SU-DHL-6 (cell line): ENCODE data around the gene UBASH3B.

Source experiments
- H2AFZ ChIP-seq: fragments of 200-600 bp; sonication (generic); 2 replicates; pipeline ENCODE4 v1.6.1; 2014; ENCODE audit warnings: low read depth, mild to moderate bottlenecking, moderate library complexity, mixed read lengths, antibody characterized with exemption, low read length; ENCODE audit not compliant: severe bottlenecking
- H3F3A ChIP-seq: fragments of 200-600 bp; shearing (Covaris generic); 2 replicates; pipeline ENCODE4 v1.6.0; 2016; ENCODE audit warnings: antibody characterized with exemption, mild to moderate bottlenecking; ENCODE audit not compliant: insufficient read depth
- H3K27ac ChIP-seq: fragments of 200-600 bp; sonication (generic); 2 replicates; pipeline ENCODE4 v1.5.1; 2016; ENCODE audit warnings: low read depth, mild to moderate bottlenecking, low read length, moderate library complexity, mixed read lengths
- H3K27me3 ChIP-seq: fragments of 200-600 bp; sonication (generic), shearing (Covaris generic); 2 replicates; pipeline ENCODE4 v1.6.0; 2014; ENCODE audit warnings: mild to moderate bottlenecking, low read length
- H3K36me3 ChIP-seq: fragments of 200-600 bp; sonication (generic); 2 replicates; pipeline ENCODE4 v1.6.1; 2014; ENCODE audit warnings: mild to moderate bottlenecking, low read length, mixed read lengths
- H3K4me2 ChIP-seq: fragments of 300-600, 200-600 bp; shearing (Covaris generic), sonication (generic); 2 replicates; pipeline ENCODE4 v1.6.0; 2014; ENCODE audit warnings: low read length, low read depth, mild to moderate bottlenecking; ENCODE audit not compliant: poor library complexity, severe bottlenecking
- H3K4me3 ChIP-seq: fragments of 200-600 bp; sonication (generic); 2 replicates; pipeline ENCODE4 v1.5.1; 2014; ENCODE audit warnings: antibody characterized with exemption, low read length, mild to moderate bottlenecking, mixed read lengths; ENCODE audit not compliant: insufficient read depth, poor library complexity, severe bottlenecking
- H3K79me2 ChIP-seq: fragments of 200-600 bp; sonication (generic); 2 replicates; pipeline ENCODE4 v1.6.1; 2014; ENCODE audit warnings: mild to moderate bottlenecking, low read length, moderate library complexity; ENCODE audit not compliant: insufficient read depth
- H3K9ac ChIP-seq: fragments of 200-600 bp; sonication (generic); 2 replicates; pipeline ENCODE4 v1.7.0; 2014; ENCODE audit warnings: mild to moderate bottlenecking, low read length
- H3K9me2 ChIP-seq: fragments of 200-600 bp; sonication (generic); replicated peaks from 2 replicates; pipeline ENCODE4 v1.6.1; 2014; ENCODE audit warnings: low read length; ENCODE audit not compliant: insufficient read depth
- H3K9me3 ChIP-seq: fragments of 200-600 bp; sonication (generic); 2 replicates; pipeline ENCODE4 v1.6.1; 2014; ENCODE audit warnings: low read length, mixed read lengths; ENCODE audit not compliant: insufficient read depth
- H4K20me1 ChIP-seq: fragments of 200-600 bp; sonication (generic); 2 replicates; pipeline ENCODE4 v1.6.1; 2014; ENCODE audit warnings: low read depth, mild to moderate bottlenecking, antibody characterized with exemption, low read length, moderate library complexity, mixed read lengths
- CTCF ChIP-seq: fragments of 200-600 bp; sonication (generic); IDR thresholded peaks from one replicate; pipeline ENCODE4 v1.5.1; 2017; ENCODE audit warnings: antibody characterized with exemption, mild to moderate bottlenecking, low read length, moderate library complexity; ENCODE audit not compliant: insufficient read depth, poor library complexity, severe bottlenecking
- EZH2phosphoT487 ChIP-seq: fragments of 200-600 bp; sonication (generic), shearing (Covaris generic); conservative IDR thresholded peaks from 2 replicates; pipeline ENCODE4 v1.6.1; 2018; ENCODE audit warnings: mild to moderate bottlenecking, antibody characterized with exemption, low read length, moderate library complexity, mixed read lengths

UBASH3B gene

DNA sequence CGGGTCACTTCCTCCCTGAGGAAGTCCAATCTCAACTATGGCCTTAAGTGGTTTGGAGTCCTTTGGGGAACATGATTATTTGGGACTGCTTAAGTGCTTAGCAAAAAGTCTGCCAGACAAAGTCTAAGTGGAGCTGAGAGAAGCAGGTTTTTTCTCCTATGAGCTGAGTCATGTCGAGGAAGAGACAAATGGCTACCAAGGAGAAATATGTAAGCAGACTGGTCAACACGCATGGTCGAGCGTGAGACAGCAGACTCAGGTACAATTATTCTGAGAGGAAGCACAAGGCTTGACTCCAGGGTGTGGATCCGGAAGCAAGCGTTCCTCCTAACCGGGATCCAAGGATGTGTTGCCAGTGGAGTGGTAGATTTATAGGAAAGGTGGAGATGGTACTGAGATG, 30.6 kb downstream of the UBASH3B start:
- Histone ChIP-seq H3K36me3 (no peaks in the 10 kb centered on the region), H3K4me3 (no peak overlapping the region), H2AFZ (no peak overlapping the region), H3K9me3 (no peaks in the 10 kb centered on the region), H4K20me1 (no peaks in the 10 kb centered on the region), H3F3A (no peaks in the 10 kb centered on the region), H3K27me3 (no peaks in the 10 kb centered on the region), H3K4me2 (no peak overlapping the region), H3K9me2 (no peaks in the 10 kb centered on the region), H3K27ac (no peak overlapping the region), H3K9ac (no peak overlapping the region), H3K79me2 (no peaks in the 10 kb centered on the region)
- TF ChIP-seq CTCF (no peak), EZH2phosphoT487 (no peak)

DNA sequence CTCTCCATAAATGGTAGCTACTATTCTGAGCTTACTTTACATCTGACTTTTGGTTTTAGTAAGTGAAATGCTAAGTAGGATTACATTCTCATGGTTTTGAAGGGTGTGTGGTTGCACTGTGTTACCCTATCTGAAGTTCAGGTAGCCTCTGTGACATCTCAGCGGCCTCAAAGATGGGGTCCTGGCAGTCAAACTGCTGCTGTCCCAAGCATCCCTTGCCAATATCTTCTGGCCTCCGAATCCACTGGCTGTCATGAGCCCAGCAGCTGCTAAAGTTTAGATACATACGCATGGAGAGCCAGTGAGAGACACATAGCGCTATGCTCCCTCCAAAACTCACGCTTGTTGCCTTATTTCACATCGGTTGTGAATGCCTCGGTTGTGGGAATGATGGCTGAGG, 34.9 kb downstream of the UBASH3B start:
- H2AFZ ChIP-seq = no peak overlapping the region
- no peaks in the 10 kb centered on the region for H3K36me3 ChIP-seq
- H3K79me2 ChIP-seq = no peaks in the 10 kb centered on the region
- no peaks in the 10 kb centered on the region for H3K9me3 ChIP-seq
- TF ChIP-seq EZH2phosphoT487 = no peak
- no peak for TF ChIP-seq CTCF
- H3K27me3 ChIP-seq = no peaks in the 10 kb centered on the region
- no peak overlapping the region for H3K9ac ChIP-seq
- no peak overlapping the region for H3K4me2 ChIP-seq
- no peak overlapping the region for H3K4me3 ChIP-seq
- H3F3A ChIP-seq = no peaks in the 10 kb centered on the region
- H3K27ac ChIP-seq = no peak overlapping the region
- H3K9me2 ChIP-seq = no peaks in the 10 kb centered on the region
- H4K20me1 ChIP-seq = no peaks in the 10 kb centered on the region

DNA sequence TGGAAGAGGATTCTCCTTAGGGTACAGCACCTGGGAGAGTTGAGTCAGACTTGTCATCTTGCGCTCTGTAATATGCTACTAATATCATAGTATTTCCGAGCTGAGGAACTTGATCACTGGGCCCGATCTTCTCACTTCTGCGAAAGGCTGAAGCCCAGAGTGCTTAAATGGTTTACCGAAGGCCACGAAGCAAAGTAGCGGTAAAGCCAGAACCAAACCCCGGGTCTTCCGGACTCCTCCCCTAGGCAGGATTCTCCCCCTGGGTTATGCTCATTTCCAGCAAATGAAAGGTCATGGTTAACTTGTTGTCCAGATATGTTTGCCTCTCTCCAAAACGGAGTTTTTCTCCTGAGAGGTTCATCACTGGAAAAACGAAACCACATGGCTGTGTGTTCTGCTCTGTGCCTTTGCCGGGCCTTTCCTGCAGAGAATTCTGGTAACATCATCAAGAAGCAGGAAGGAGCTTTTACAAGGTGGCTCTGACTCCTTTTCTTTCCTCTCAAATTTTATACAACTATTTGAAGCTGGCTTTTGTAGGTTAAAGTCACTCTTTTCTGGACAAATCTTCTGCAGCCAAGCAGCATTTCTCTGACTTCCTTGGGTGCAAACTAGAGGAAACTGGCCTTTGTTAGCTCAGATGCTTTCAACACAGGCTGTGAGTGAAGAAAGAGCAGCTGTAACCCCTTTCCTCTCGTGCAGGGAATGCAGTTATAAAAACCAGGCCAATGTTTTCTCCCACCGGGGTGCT, 35.5 kb downstream of the UBASH3B start:
- no peaks in the 10 kb centered on the region for H4K20me1 ChIP-seq
- H3K9me2 ChIP-seq = no peaks in the 10 kb centered on the region
- no peak overlapping the region for H3K9ac ChIP-seq
- H3K79me2 ChIP-seq = no peaks in the 10 kb centered on the region
- H3K27ac ChIP-seq = no peak overlapping the region
- TF ChIP-seq CTCF (no peak), EZH2phosphoT487 (no peak)
- H3F3A ChIP-seq = 0 out of 2 replicates have a peak, but pooled peaks cover under 1% of the 10 kb centered on the region
- no peak overlapping the region for H3K4me3 ChIP-seq
- no peaks in the 10 kb centered on the region for H3K36me3 ChIP-seq
- no peak overlapping the region for H3K4me2 ChIP-seq
- H3K27me3 ChIP-seq = no peaks in the 10 kb centered on the region
- no peaks in the 10 kb centered on the region for H3K9me3 ChIP-seq
- no peak overlapping the region for H2AFZ ChIP-seq
